Measurements from ENCODE around the gene AMHR2.
A peak's percentile ranks its signal among the peaks of the same experiment; 100 is the strongest.
"Not testable (repeated sequence)": the region's sequence is repeated elsewhere in the genome, so short reads cannot be mapped to it uniquely, and the experiment has no call there.

The AMHR2 gene

DNA sequence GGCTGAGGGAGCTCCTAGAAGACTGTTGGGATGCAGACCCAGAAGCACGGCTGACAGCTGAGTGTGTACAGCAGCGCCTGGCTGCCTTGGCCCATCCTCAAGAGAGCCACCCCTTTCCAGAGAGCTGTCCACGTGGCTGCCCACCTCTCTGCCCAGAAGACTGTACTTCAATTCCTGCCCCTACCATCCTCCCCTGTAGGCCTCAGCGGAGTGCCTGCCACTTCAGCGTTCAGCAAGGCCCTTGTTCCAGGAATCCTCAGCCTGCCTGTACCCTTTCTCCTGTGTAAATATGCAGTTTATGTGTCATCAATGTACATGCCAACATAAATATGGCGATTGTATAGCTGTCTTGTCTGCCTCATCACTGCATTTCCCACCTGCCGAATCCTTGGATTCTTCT is 7.5 kb downstream of the AMHR2 start:
- no peak overlapping the region for H2BK5ac ChIP-seq (ENCODE audit: low read depth, low read length, poor library complexity, severe bottlenecking)
- H3K36me3 ChIP-seq (ENCODE audit: control insufficient read depth in 1 of 2, insufficient read depth in 2 of 2, low read depth in 1 of 2, low read length in 2 of 2) = no peaks in the 10 kb centered on the region
- 83% methylated on average over 6 of the region's 7 CpGs for WGBS
- no peak overlapping the region for H3K27ac ChIP-seq (ENCODE audit: low read length, poor library complexity, severe bottlenecking)
- H3K4ac ChIP-seq (ENCODE audit: low read depth in 1 of 2, low read length in 2 of 2) = peak overlapping the region in 1 of 2 experiments; percentile 21
- H4K91ac ChIP-seq (ENCODE audit: low read length) = no peak overlapping the region
- no peak overlapping the region for H3K14ac ChIP-seq (ENCODE audit: low read length in 2 of 2)
- no peaks in the 10 kb centered on the region for H3K79me1 ChIP-seq (replicated peaks; ENCODE audit: low read length, poor library complexity, severe bottlenecking)
- no peaks in the 10 kb centered on the region for H3K9me3 ChIP-seq (ENCODE audit: control insufficient read depth, low read length)
- no peak overlapping the region for H3K4me2 ChIP-seq (ENCODE audit: low read length, poor library complexity, severe bottlenecking)
- no peak for DNase-seq
- no peak overlapping the region for H2AK5ac ChIP-seq (ENCODE audit: low read length, severe bottlenecking)
- H3K27me3 ChIP-seq (ENCODE audit: control insufficient read depth in 1 of 2, insufficient read depth in 1 of 2, low read length in 2 of 2) = no peaks in the 10 kb centered on the region
- no peak overlapping the region for H3K18ac ChIP-seq (ENCODE audit: low read depth in 1 of 2, low read length in 2 of 2)
- H2BK120ac ChIP-seq (ENCODE audit: low read depth, low read length) = no peak overlapping the region
- H3K23ac ChIP-seq (ENCODE audit: low read length in 2 of 2) = no peak overlapping the region
- H4K8ac ChIP-seq (ENCODE audit: low read length) = no peak overlapping the region
- no peak overlapping the region for H3K9ac ChIP-seq (ENCODE audit: low read length)
- no peak overlapping the region for H3K4me3 ChIP-seq (ENCODE audit: insufficient read depth in 1 of 2, low read depth in 1 of 2, low read length in 2 of 2)
- H2BK15ac ChIP-seq (ENCODE audit: low read depth, poor library complexity, severe bottlenecking) = no peak overlapping the region
- H2AFZ ChIP-seq (ENCODE audit: low read depth, low read length) = no peak overlapping the region
- H2BK12ac ChIP-seq (ENCODE audit: low read length in 2 of 2) = no peak overlapping the region
- H3K4me1 ChIP-seq (ENCODE audit: control insufficient read depth, insufficient read depth, low read depth, low read length) = peaks cover 7% of the 10 kb centered on the region

DNA sequence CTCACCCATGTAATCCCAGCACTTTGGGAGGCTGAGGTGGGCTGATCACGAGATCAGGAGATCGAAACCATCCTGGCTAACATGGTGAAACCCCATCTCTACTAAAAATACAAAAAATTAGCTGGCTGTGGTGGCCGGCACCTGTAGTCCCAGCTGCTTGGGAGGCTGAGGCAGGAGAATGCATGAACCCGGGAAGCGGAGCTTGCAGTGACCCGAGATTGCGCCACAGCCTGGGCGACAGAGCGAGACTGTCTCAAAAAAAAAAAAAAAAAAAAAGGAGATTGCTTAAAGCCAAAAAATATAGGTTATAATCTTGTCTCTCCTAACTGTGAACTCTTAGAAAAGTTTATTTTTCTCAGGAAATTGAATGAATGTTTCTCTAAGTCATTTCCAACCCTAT is 11.7 kb downstream of the AMHR2 start:
- H3K4ac ChIP-seq (ENCODE audit: low read depth in 1 of 2, low read length in 2 of 2); H3K79me1 ChIP-seq (replicated peaks; ENCODE audit: low read length, poor library complexity, severe bottlenecking); H3K18ac ChIP-seq (ENCODE audit: low read depth in 1 of 2, low read length in 2 of 2); H3K9ac ChIP-seq (ENCODE audit: low read length); H3K36me3 ChIP-seq (ENCODE audit: control insufficient read depth in 1 of 2, insufficient read depth in 2 of 2, low read depth in 1 of 2, low read length in 2 of 2); H3K14ac ChIP-seq (ENCODE audit: low read length in 2 of 2); H2AK5ac ChIP-seq (ENCODE audit: low read length, severe bottlenecking); H4K8ac ChIP-seq (ENCODE audit: low read length); H2AFZ ChIP-seq (ENCODE audit: low read depth, low read length); H3K23ac ChIP-seq (ENCODE audit: low read length in 2 of 2); H3K9me3 ChIP-seq (ENCODE audit: control insufficient read depth, low read length); H3K4me2 ChIP-seq (ENCODE audit: low read length, poor library complexity, severe bottlenecking); H3K4me1 ChIP-seq (ENCODE audit: control insufficient read depth, insufficient read depth, low read depth, low read length); DNase-seq; H2BK15ac ChIP-seq (ENCODE audit: low read depth, poor library complexity, severe bottlenecking); H2BK12ac ChIP-seq (ENCODE audit: low read length in 2 of 2); H4K91ac ChIP-seq (ENCODE audit: low read length); H3K27me3 ChIP-seq (ENCODE audit: control insufficient read depth in 1 of 2, insufficient read depth in 1 of 2, low read length in 2 of 2); H2BK5ac ChIP-seq (ENCODE audit: low read depth, low read length, poor library complexity, severe bottlenecking); H3K27ac ChIP-seq (ENCODE audit: low read length, poor library complexity, severe bottlenecking); H3K4me3 ChIP-seq (ENCODE audit: insufficient read depth in 1 of 2, low read depth in 1 of 2, low read length in 2 of 2); H2BK120ac ChIP-seq (ENCODE audit: low read depth, low read length): not testable (repeated sequence)
- WGBS = 95% methylated on average over 4 of the region's 9 CpGs

DNA sequence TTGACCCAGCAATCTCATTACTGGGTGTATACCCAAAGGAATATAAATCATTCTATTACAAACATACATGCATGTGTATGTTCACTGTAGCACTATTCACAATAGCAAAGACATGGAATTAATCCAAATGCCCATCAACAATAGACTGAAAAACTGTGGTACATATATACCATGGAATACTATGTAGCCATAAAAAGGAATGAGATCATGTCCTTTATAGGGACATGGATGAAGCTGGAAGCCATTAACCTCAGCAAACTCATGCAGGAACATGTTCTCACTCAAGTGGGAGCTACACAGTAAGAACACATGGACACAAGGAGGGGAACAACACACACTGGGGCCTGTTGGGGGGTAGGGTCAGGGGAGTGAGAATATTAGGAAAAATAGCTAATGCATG is 15.9 kb downstream of the AMHR2 start:
- H3K18ac ChIP-seq (ENCODE audit: low read depth in 1 of 2, low read length in 2 of 2); DNase-seq; H3K27ac ChIP-seq (ENCODE audit: low read length, poor library complexity, severe bottlenecking); H3K4me2 ChIP-seq (ENCODE audit: low read length, poor library complexity, severe bottlenecking); H2AK5ac ChIP-seq (ENCODE audit: low read length, severe bottlenecking); H3K4me3 ChIP-seq (ENCODE audit: insufficient read depth in 1 of 2, low read depth in 1 of 2, low read length in 2 of 2); H2BK120ac ChIP-seq (ENCODE audit: low read depth, low read length); H3K23ac ChIP-seq (ENCODE audit: low read length in 2 of 2); H3K9me3 ChIP-seq (ENCODE audit: control insufficient read depth, low read length); H3K27me3 ChIP-seq (ENCODE audit: control insufficient read depth in 1 of 2, insufficient read depth in 1 of 2, low read length in 2 of 2); H3K9ac ChIP-seq (ENCODE audit: low read length); H2AFZ ChIP-seq (ENCODE audit: low read depth, low read length); H3K14ac ChIP-seq (ENCODE audit: low read length in 2 of 2); H2BK12ac ChIP-seq (ENCODE audit: low read length in 2 of 2); H2BK15ac ChIP-seq (ENCODE audit: low read depth, poor library complexity, severe bottlenecking); H4K91ac ChIP-seq (ENCODE audit: low read length); H3K79me1 ChIP-seq (replicated peaks; ENCODE audit: low read length, poor library complexity, severe bottlenecking); H2BK5ac ChIP-seq (ENCODE audit: low read depth, low read length, poor library complexity, severe bottlenecking); H3K4ac ChIP-seq (ENCODE audit: low read depth in 1 of 2, low read length in 2 of 2): not testable (repeated sequence)
- Histone ChIP-seq H3K4me1 (ENCODE audit: control insufficient read depth, insufficient read depth, low read depth, low read length) (peaks cover 11% of the 10 kb centered on the region), H3K36me3 (ENCODE audit: control insufficient read depth in 1 of 2, insufficient read depth in 2 of 2, low read depth in 1 of 2, low read length in 2 of 2) (peaks cover 0 to 16% of the 10 kb centered on the region in 2 experiments), H4K8ac (ENCODE audit: low read length) (peak overlapping the region; percentile 37)

DNA sequence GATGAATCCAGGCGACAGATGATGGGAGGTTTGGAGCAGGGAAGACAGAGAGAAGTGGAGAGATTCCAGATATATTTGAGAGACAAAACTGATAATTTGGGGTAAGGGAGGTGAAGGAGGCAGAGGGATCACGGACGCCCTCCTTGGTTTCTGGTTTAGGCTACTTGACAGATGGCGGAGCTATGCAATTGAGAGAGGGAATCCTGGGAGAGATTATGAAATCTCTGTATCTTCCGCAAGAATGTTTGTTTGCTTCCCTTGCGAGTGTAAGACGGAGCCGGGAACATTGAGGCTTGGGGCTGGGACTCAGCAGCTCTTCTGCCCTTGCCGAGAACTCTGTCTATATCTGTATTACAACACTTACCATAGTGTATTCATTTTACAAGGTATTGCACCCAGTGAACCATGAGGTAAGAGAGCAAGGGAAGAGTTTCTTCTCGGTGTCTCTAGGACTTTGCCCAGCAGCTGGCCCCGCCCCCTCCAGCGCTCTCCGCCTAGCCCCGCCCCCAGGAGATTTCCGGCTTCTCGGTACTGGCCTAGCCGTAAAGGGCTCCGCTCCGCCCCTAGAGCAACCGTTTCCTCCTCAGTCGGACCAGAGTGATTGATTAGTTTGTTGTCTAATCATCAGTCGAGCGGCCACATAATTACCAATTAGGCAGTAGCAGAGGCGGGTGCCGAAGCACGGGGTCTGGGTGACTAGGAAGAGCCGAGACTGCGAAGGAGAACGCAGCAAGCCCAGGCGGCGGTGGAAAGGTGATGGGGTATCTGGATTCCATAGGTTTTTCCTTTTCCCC is 17.6 kb downstream of the AMHR2 start, which contains the start of gene PRR13:
Gene PRR13 (plus strand): TSS at position 695 of the 794 bp plus-strand sequence. CDS start 981 bp downstream, outside the sequence.
- H2BK12ac ChIP-seq (ENCODE audit: low read length in 2 of 2) = peak within 1 kb of the TSS; percentile 63 to 71

More for the DNA sequence above, 17.6 kb downstream of the AMHR2 start, which contains the start of gene PRR13:
- Histone ChIP-seq H3K14ac (ENCODE audit: low read length in 2 of 2) (peak within 1 kb of the TSS in 1 of 2 experiments; percentile 36), H2BK120ac (ENCODE audit: low read depth, low read length) (peak within 1 kb of the TSS; percentile 15), H2AFZ (ENCODE audit: low read depth, low read length) (no peak within 1 kb of the TSS), H2AK5ac (ENCODE audit: low read length, severe bottlenecking) (peak within 1 kb of the TSS; percentile 93), H3K79me1 (replicated peaks; ENCODE audit: low read length, poor library complexity, severe bottlenecking) (peaks cover 4% of the 10 kb centered on the region), H3K36me3 (ENCODE audit: control insufficient read depth in 1 of 2, insufficient read depth in 2 of 2, low read depth in 1 of 2, low read length in 2 of 2) (peaks cover 4 to 31% of the 10 kb centered on the region in 2 experiments), H3K27ac (ENCODE audit: low read length, poor library complexity, severe bottlenecking) (peak within 1 kb of the TSS; percentile 84), H3K18ac (ENCODE audit: low read depth in 1 of 2, low read length in 2 of 2) (peak within 1 kb of the TSS; percentile 67 to 73), H4K8ac (ENCODE audit: low read length) (peak within 1 kb of the TSS; percentile 49), H3K4ac (ENCODE audit: low read depth in 1 of 2, low read length in 2 of 2) (peak within 1 kb of the TSS; percentile 47 to 77), H3K4me3 (ENCODE audit: insufficient read depth in 1 of 2, low read depth in 1 of 2, low read length in 2 of 2) (peak within 1 kb of the TSS; percentile 54 to 91), H2BK15ac (ENCODE audit: low read depth, poor library complexity, severe bottlenecking) (peak within 1 kb of the TSS; percentile 98), H4K91ac (ENCODE audit: low read length) (no peak within 1 kb of the TSS), H3K9ac (ENCODE audit: low read length) (peak within 1 kb of the TSS; percentile 96), H3K27me3 (ENCODE audit: control insufficient read depth in 1 of 2, insufficient read depth in 1 of 2, low read length in 2 of 2) (no peaks in the 10 kb centered on the region), H3K9me3 (ENCODE audit: control insufficient read depth, low read length) (no peaks in the 10 kb centered on the region), H3K4me1 (ENCODE audit: control insufficient read depth, insufficient read depth, low read depth, low read length) (peaks cover 16% of the 10 kb centered on the region), H2BK5ac (ENCODE audit: low read depth, low read length, poor library complexity, severe bottlenecking) (peak within 1 kb of the TSS; percentile 36), H3K23ac (ENCODE audit: low read length in 2 of 2) (no peak within 1 kb of the TSS), H3K4me2 (ENCODE audit: low read length, poor library complexity, severe bottlenecking) (peak within 1 kb of the TSS; percentile 75)
- 4% methylated on average over 30 of the region's 31 CpGs for WGBS
- DNase-seq = peak; percentile 100
